Activated CD8-positive, alpha-beta memory T cell treated with anti-CD3 and anti-CD28 coated beads for 1 hour (primary cell): ENCODE results near the gene ZNF24.

Source experiments
- DNase-seq, 2 donors: peaks; one replicate each; pipeline ENCODE4 v3.0.0-alpha.2; 2020; ENCODE audit warnings: low read depth in 1 of 2; ENCODE audit errors: extremely low read depth in 1 of 2

The ZNF24 gene

GRCh38 chr18:35343936-35344735, at the start of gene ZNF24:
Gene ZNF24 (minus strand): TSS chr18:35344420. CDS start chr18:35340650, 3,770 bp downstream.
- DNase-seq: peak; percentile 69 to 86

- no peak for DNase-seq
Measured at GRCh38 chr18:35393716-35394115, 49.5 kb upstream of the ZNF24 start.

GRCh38 chr18:35392375-35392774, 48.2 kb upstream of the ZNF24 start:
- no peak for DNase-seq

- no peak for DNase-seq
Measured at GRCh38 chr18:35390951-35391700, 46.9 kb upstream of the ZNF24 start.

- DNase-seq: no peak
Measured at GRCh38 chr18:35389095-35389618, 44.9 kb upstream of the ZNF24 start.

GRCh38 chr18:35387152-35387571, 42.9 kb upstream of the ZNF24 start:
- no peak for DNase-seq

GRCh38 chr18:35386600-35387100, 42.4 kb upstream of the ZNF24 start:
- DNase-seq: peak; percentile 18 to 32

GRCh38 chr18:35383136-35383535, 38.9 kb upstream of the ZNF24 start:
- no peak for DNase-seq

GRCh38 chr18:35379421-35379820, 35.2 kb upstream of the ZNF24 start:
- DNase-seq: no peak

- no peak for DNase-seq
Measured at GRCh38 chr18:35378574-35378896, 34.3 kb upstream of the ZNF24 start.

- DNase-seq: no peak
Measured at GRCh38 chr18:35377875-35378573, 33.8 kb upstream of the ZNF24 start.

- DNase-seq: peak in 1 of 2 donors; percentile 53
Measured at GRCh38 chr18:35376742-35377695, 32.8 kb upstream of the ZNF24 start, which contains the start of gene ZNF396. Gene ZNF396 (minus strand): TSS chr18:35377337. CDS start chr18:35374292, 3,045 bp downstream.

- DNase-seq: no peak
Measured at GRCh38 chr18:35376393-35376741, 32.1 kb upstream of the ZNF24 start.

GRCh38 chr18:35374708-35375107, 30.5 kb upstream of the ZNF24 start:
- no peak for DNase-seq

- DNase-seq: no peak
Measured at GRCh38 chr18:35371412-35372195, 27.4 kb upstream of the ZNF24 start.

GRCh38 chr18:35369126-35369525, 24.9 kb upstream of the ZNF24 start:
- no peak for DNase-seq

GRCh38 chr18:35368595-35368994, 24.4 kb upstream of the ZNF24 start:
- no peak for DNase-seq

GRCh38 chr18:35362531-35362930, 18.3 kb upstream of the ZNF24 start:
- no peak for DNase-seq
